HepG2 (cell line): ENCODE data around the gene MYO7B. TPM values are rescaled to one million over a fixed set of nuclear protein-coding genes. Genes with fewer than 3 reads are reported as not detected.

ENCODE experiments used
- ATAC-seq: fragments of 200-7000 bp; cut with Tn5 transposase; 3 replicates; pipeline ENCODE4 v1.9.1; 2020; ENCODE audit warnings: mild to moderate bottlenecking, moderate library complexity
- BruUV-seq: library from RNA; stranded (reverse); fragments of 400-500 nt; replicated peaks from 2 replicates; lab custom pipeline; 2021; lab: Mats Ljungman, UMichigan
- CTCF ChIA-PET: fragments of 300-600 bp; formaldehyde crosslinking; extraction: SDS; loops from one replicate; lab custom pipeline; 2021; ENCODE audit warnings: low total read pairs, inconsistent platforms, low intra/inter-chr PET ratio; lab: Yijun Ruan, JAX
- POLR2A ChIA-PET: fragments of 350-600 bp; sonication (Branson Sonifier 250); formaldehyde crosslinking; loops from one replicate; lab custom pipeline; 2020; ENCODE audit warnings: antibody characterized with exemption, inconsistent platforms; lab: Yijun Ruan, JAX
- DNase-seq: peaks from one replicate; pipeline ENCODE4 v3.0.0-alpha.2; 2015; ENCODE audit warnings: low spot score
- FAIRE-seq: peaks from 3 replicates; lab custom pipeline; 2011; peaks lifted over from hg19 to GRCh38; lab: Jason Lieb, UNC
- H2AFZ ChIP-seq: one replicate; pipeline ENCODE4 v1.6.1; 2011; ENCODE audit warnings: low read length, inconsistent platforms
- H3K27ac ChIP-seq: fragments of 300-600 bp; 3 replicates; pipeline ENCODE4 v1.8.0; 2011; ENCODE audit warnings: mixed run types, mild to moderate bottlenecking, mixed read lengths, low read length, inconsistent platforms; ENCODE audit not compliant: insufficient read depth; ENCODE audit errors: extremely low read length
- H3K27me3 ChIP-seq, 2 experiments: fragments of 200-600 bp in 1 of 2; 2 replicates in 1 of 2; 3 replicates in 1 of 2; pipeline versions ENCODE4 v1.6.0 to v1.8.0; 2011; ENCODE audit warnings: low read length in 2 of 2, mild to moderate bottlenecking in 2 of 2, moderate library complexity in 2 of 2, inconsistent platforms in 1 of 2; ENCODE audit not compliant: insufficient read depth in 2 of 2, control insufficient read depth in 1 of 2
- H3K36me3 ChIP-seq, 2 experiments: fragments of 200-600 bp in 1 of 2; replicated peaks in 1 of 2; 2 replicates in 1 of 2; 3 replicates in 1 of 2; pipeline versions ENCODE4 v1.5.1 to v1.8.0; 2011; ENCODE audit warnings: low read length in 2 of 2, inconsistent platforms in 1 of 2; ENCODE audit not compliant: insufficient read depth in 2 of 2, control insufficient read depth in 1 of 2
- H3K4me1 ChIP-seq: 2 replicates; pipeline ENCODE4 v1.5.1; 2012; ENCODE audit warnings: low read length, inconsistent platforms; ENCODE audit not compliant: insufficient read depth
- H3K4me2 ChIP-seq: 2 replicates; pipeline ENCODE4 v1.6.0; 2011; ENCODE audit warnings: low read depth, low read length, inconsistent platforms
- H3K4me3 ChIP-seq, 3 experiments: fragments of 200-600 bp in 1 of 3; sonication (generic), shearing (Covaris generic) in 1 of 3; replicated peaks in 1 of 3; 2 replicates each; pipeline ENCODE4 v1.5.1; 2011 to 2016; ENCODE audit warnings: low read length in 3 of 3, inconsistent platforms in 2 of 3, low read depth in 2 of 3, mild to moderate bottlenecking in 2 of 3, control low read depth in 1 of 3, mixed read lengths in 1 of 3; ENCODE audit not compliant: insufficient read depth in 1 of 3
- H3K79me2 ChIP-seq: one replicate; pipeline ENCODE4 v1.6.1; 2011; ENCODE audit warnings: low read length, inconsistent platforms; ENCODE audit not compliant: insufficient read depth
- H3K9ac ChIP-seq: 2 replicates; pipeline ENCODE4 v1.6.0; 2011; ENCODE audit warnings: mild to moderate bottlenecking, low read depth, low read length, inconsistent platforms; ENCODE audit not compliant: insufficient read depth
- H3K9me3 ChIP-seq: 2 replicates; pipeline ENCODE4 v1.5.1; 2012; ENCODE audit warnings: mild to moderate bottlenecking, low read length
- H4K20me1 ChIP-seq: 2 replicates; pipeline ENCODE4 v1.6.0; 2011; ENCODE audit warnings: inconsistent platforms, mild to moderate bottlenecking, low read length, moderate library complexity; ENCODE audit not compliant: insufficient read depth
- NAIF1 ChIP-seq: sonication (generic); formaldehyde crosslinking; IDR thresholded peaks from 2 replicates; pipeline ENCODE4 v1.5.0; 2020; ENCODE audit warnings: mild to moderate bottlenecking, missing genetic modification reagents, borderline replicate concordance
- SOX5 ChIP-seq: IDR thresholded peaks from 2 replicates; pipeline ENCODE4 v1.6.1; 2016; ENCODE audit warnings: borderline replicate concordance
- TIGD3 ChIP-seq: sonication (generic); formaldehyde crosslinking; IDR thresholded peaks from 2 replicates; pipeline ENCODE4 v1.5.1; 2020; ENCODE audit warnings: mild to moderate bottlenecking, missing genetic modification reagents, borderline replicate concordance
- ZBTB44 ChIP-seq: sonication (generic); formaldehyde crosslinking; IDR thresholded peaks from 2 replicates; pipeline ENCODE4 v1.4.0; 2020; ENCODE audit warnings: missing genetic modification reagents
- WGBS: methylation state at CpG from one replicate; pipeline ENCODE4 v1.1.6; 2017; ENCODE audit warnings: low lambda C conversion rate; 5-methylcytosine and 5-hydroxymethylcytosine counted together
- in situ Hi-C: cut with HindIII; loops from 2 replicates; pipeline ENCODE4 v1.10.0; 2017; ENCODE audit warnings: low pct_unique_long_range_greater_than_20kb; ENCODE audit not compliant: extremely low pct_ligation_motif_present
- intact Hi-C: fragments of 100-400 bp; cut with micrococcal nuclease; formaldehyde crosslinking; loops from one replicate; pipeline ENCODE4 v1.10.0; 2022; ENCODE audit not compliant: unreplicated experiment
- polyA plus RNA-seq, 8 experiments: library from polyadenylated mRNA; depleted of rRNA in 3 of 8; stranded (reverse) in 7 of 8; unstranded in 1 of 8; fragments of >200 nt; fragmentation: Illumina TruSeq in 4 of 8; extraction: Trizol in 4 of 8; gene quantifications; 2 replicates each; pipeline versions ENCODE4 v1.2.1 to v1.2.3, GENCODE V29; 2011 to 2016; ENCODE audit warnings: low read depth in 4 of 8, missing spikeins in 1 of 8, mixed read lengths in 1 of 8; ENCODE audit not compliant: insufficient read depth in 1 of 8
- total RNA-seq, 5 experiments: library from RNA; depleted of rRNA; stranded (reverse); fragments of >200 nt; fragmentation: Illumina TruSeq; extraction: Trizol; gene quantifications; 2 replicates each; pipeline ENCODE4 v1.2.3, GENCODE V29; 2016; ENCODE audit warnings: low read depth in 1 of 5

The MYO7B gene
- total and polyA plus RNA-seq, 2 of the 13 experiments (the other 11 are each of a cell fraction or from before 2014, with no cell fraction given) = not detected

GRCh38 chr2:127512362-127512761, 23.1 kb upstream of the MYO7B start:
- Histone ChIP-seq H3K27me3 (no peaks in the 10 kb centered on the region), H4K20me1 (peaks cover 52% of the 10 kb centered on the region), H3K79me2 (peaks cover 96% of the 10 kb centered on the region), H2AFZ (no peak overlapping the region), H3K4me3 (no peak overlapping the region), H3K4me1 (peaks cover 60% of the 10 kb centered on the region), H3K4me2 (no peak overlapping the region), H3K9ac (no peak overlapping the region), H3K27ac (peak overlapping the region; percentile 60), H3K9me3 (no peaks in the 10 kb centered on the region), H3K36me3 (peaks cover 12 to 48% of the 10 kb centered on the region in 2 experiments)
- in situ Hi-C loops = no loop called here
- intact Hi-C loops = no loop called here
- no TSS peak for BruUV-seq
- POLR2A ChIA-PET = interaction anchor here (7.1 kb wide), 1 partner anchor 14 kb away, joined by 41 read pairs; the partner anchor contains the start of gene IWS1
- DNase-seq (no peak), FAIRE-seq (no peak), ATAC-seq (no peak)
- CTCF ChIA-PET = no interaction called here
- no peak for TF ChIP-seq SOX5 (CRISPR knock-in tag)
- no peak for TF ChIP-seq NAIF1 (CRISPR knock-in tag)
- no peak for TF ChIP-seq TIGD3 (CRISPR knock-in tag)
- 96% methylated on average over 4 of the region's 4 CpGs for WGBS

- H3K36me3 ChIP-seq = peaks cover 15 to 54% of the 10 kb centered on the region in 2 experiments
These were observed 21.4 kb upstream of the MYO7B start for GRCh38 chr2:127514076-127514475.

More at GRCh38 chr2:127514076-127514475, 21.4 kb upstream of the MYO7B start:
- Histone ChIP-seq H3K9ac (no peak overlapping the region), H2AFZ (no peak overlapping the region), H3K4me2 (no peak overlapping the region), H4K20me1 (peaks cover 38% of the 10 kb centered on the region), H3K27ac (peak overlapping the region; percentile 5), H3K9me3 (no peaks in the 10 kb centered on the region), H3K27me3 (no peaks in the 10 kb centered on the region), H3K79me2 (peaks cover 95% of the 10 kb centered on the region), H3K4me3 (no peak overlapping the region), H3K4me1 (peaks cover 49% of the 10 kb centered on the region)
- DNase-seq (no peak), FAIRE-seq (no peak), ATAC-seq (no peak)
- TF ChIP-seq ZBTB44 (CRISPR knock-in tag) = no peak
- intact Hi-C loops = no loop called here
- ChIA-PET CTCF (no interaction called here), POLR2A (interaction anchor here (7.1 kb wide), 1 partner anchor 12 kb away, joined by 41 read pairs; the partner anchor contains the start of gene IWS1)
- BruUV-seq = no TSS peak
- in situ Hi-C loops = no loop called here
- 87% methylated on average over 10 of the region's 10 CpGs for WGBS
